ENCODE results near the gene MEFV. TPM values are rescaled to one million over a fixed set of nuclear protein-coding genes. Genes with fewer than 3 reads are reported as not detected.

The MEFV gene
- total and polyA plus RNA-seq, 2 of the 4 experiments (the other 2 are of a cell fraction), result not detected

DNA sequence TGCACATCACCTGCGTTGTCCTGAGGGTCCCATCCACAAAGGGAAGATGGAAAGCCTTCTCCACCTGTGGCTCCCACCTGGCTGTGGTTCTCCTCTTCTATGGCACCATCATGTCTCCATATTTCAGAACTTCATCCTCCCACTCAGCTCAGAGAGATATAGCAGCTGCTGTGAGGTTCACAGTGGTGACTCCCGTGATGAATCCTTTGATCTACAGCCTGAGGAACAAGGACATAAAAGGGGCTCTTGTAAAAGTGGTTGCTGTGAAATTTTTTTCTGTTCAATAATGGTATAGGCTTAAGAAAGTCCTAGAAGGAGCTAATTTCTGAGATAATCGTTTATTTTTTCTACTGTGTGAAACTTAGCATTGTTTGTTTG is 40.2 kb downstream of the MEFV start:
- no peak overlapping the region for H3K14ac ChIP-seq (replicated peaks; ENCODE audit: low read depth, low read length)
- no peak overlapping the region for H3K4me3 ChIP-seq (ENCODE audit: insufficient read depth, low read depth, low read length)
- ATAC-seq (ENCODE audit: low read depth) (no peak), DNase-seq (no peak)
- H2BK15ac ChIP-seq (ENCODE audit: low read depth, low read length), result no peak overlapping the region
- H4K5ac ChIP-seq (ENCODE audit: low read depth, low read length), result no peak overlapping the region
- no peak for TF ChIP-seq RFX5 (IDR thresholded peaks at IDR 0.05; ENCODE audit: low read depth, low read length)
- no peak for TF ChIP-seq CTCF (conservative IDR thresholded peaks at IDR 0.05; ENCODE audit: low read depth, low read length)
- no peak for TF ChIP-seq MAZ (IDR thresholded peaks at IDR 0.05; ENCODE audit: borderline replicate concordance, low read depth, low read length)
- TF ChIP-seq RCOR1 (IDR thresholded peaks at IDR 0.05; ENCODE audit: insufficient replicate concordance, low read length), result no peak
- no peak for TF ChIP-seq CEBPB (IDR thresholded peaks at IDR 0.05; ENCODE audit: low read depth, low read length)
- no peaks in the 10 kb centered on the region for H4K20me1 ChIP-seq (ENCODE audit: insufficient read depth, low read length)
- peaks cover 5% of the 10 kb centered on the region for H3K9me3 ChIP-seq (ENCODE audit: control insufficient read depth, insufficient read depth, low read length)
- H2BK20ac ChIP-seq (ENCODE audit: low read depth, low read length), result no peak overlapping the region
- intact Hi-C loops (cut with micrococcal nuclease) (no loop called here), in situ Hi-C loops (cut with MboI; ENCODE audit: low sequenced_read_pairs) (no loop called here), dilution Hi-C loops (cut with HindIII; ENCODE audit: low sequenced_read_pairs, unreplicated experiment) (no loop called here)
- H3K9me1 ChIP-seq (ENCODE audit: insufficient read depth, low read length), result no peaks in the 10 kb centered on the region
- WGBS, 2 experiments (ENCODE audit: extremely low coverage in 2 of 2, insufficient read length in 1 of 2), result no CpG with 5 or more reads among the region's 3 CpGs
- no peaks in the 10 kb centered on the region for H3K36me3 ChIP-seq (ENCODE audit: control insufficient read depth, insufficient read depth, low read length)
- no peak overlapping the region for H4K91ac ChIP-seq (ENCODE audit: insufficient read depth, low read depth, low read length)
- no peaks in the 10 kb centered on the region for H3K4me1 ChIP-seq (ENCODE audit: control insufficient read depth, insufficient read depth, low read length)
- no peak overlapping the region for H2AK9ac ChIP-seq (replicated peaks; ENCODE audit: low read depth, low read length, poor library complexity)
- no peak overlapping the region for H3K23ac ChIP-seq (ENCODE audit: low read depth, low read length)
- no peak overlapping the region for H3K18ac ChIP-seq (ENCODE audit: low read depth, low read length)
- no peak overlapping the region for H3K27ac ChIP-seq (ENCODE audit: insufficient read depth, low read length)
- no peak overlapping the region for H2BK120ac ChIP-seq (ENCODE audit: low read depth, low read length)
- no peak overlapping the region for H3K9ac ChIP-seq (ENCODE audit: low read depth, low read length)
- no peaks in the 10 kb centered on the region for H3K79me1 ChIP-seq (ENCODE audit: low read depth in 1 of 2, low read length in 2 of 2)
- POLR2A ChIA-PET (ENCODE audit: unreplicated experiment), result no interaction called here
- H3K56ac ChIP-seq (ENCODE audit: extremely low read depth, insufficient read depth, low read length), result no peak overlapping the region
- no peak overlapping the region for H4K8ac ChIP-seq (ENCODE audit: low read depth in 2 of 2, low read length in 2 of 2)
- no peak overlapping the region for H2AFZ ChIP-seq (replicated peaks; ENCODE audit: low read length, poor library complexity)
- CTCF ChIA-PET, result no interaction called here
- no peaks in the 10 kb centered on the region for H3K27me3 ChIP-seq (ENCODE audit: control insufficient read depth, insufficient read depth, low read length)
- H2BK5ac ChIP-seq (ENCODE audit: low read depth, low read length, poor library complexity, severe bottlenecking), result no peak overlapping the region
- no peak overlapping the region for H2AK5ac ChIP-seq (ENCODE audit: low read depth, low read length)
- H3K4ac ChIP-seq (ENCODE audit: low read depth, low read length), result no peak overlapping the region
- no peak overlapping the region for H3K4me2 ChIP-seq (ENCODE audit: low read depth, low read length)
- no TSS peak for BruUV-seq (replicated peaks)

Data from IMR-90 (cell line).